Hepatocyte (in vitro differentiated cells): Measurements from ENCODE around the gene SERPINI2. TPM values are rescaled to one million over a fixed set of nuclear protein-coding genes. Genes with fewer than 3 reads are reported as not detected.

Experiments used
- DNase-seq: peaks from one replicate; pipeline ENCODE4 v3.0.0-alpha.2; 2016; ENCODE audit warnings: low spot score
- H2AFZ ChIP-seq: fragments of 200-600 bp; sonication (generic); 2 replicates; pipeline ENCODE4 v1.6.0; 2016; ENCODE audit warnings: antibody characterized with exemption, mild to moderate bottlenecking
- H3K27ac ChIP-seq: fragments of 200-600 bp; sonication (generic); 2 replicates; pipeline ENCODE4 v1.5.1; 2016; ENCODE audit warnings: mild to moderate bottlenecking
- H3K27me3 ChIP-seq: fragments of 200-600 bp; sonication (generic); 2 replicates; pipeline ENCODE4 v1.6.1; 2016
- H3K36me3 ChIP-seq: fragments of 200-600 bp; sonication (generic); replicated peaks from 2 replicates; pipeline ENCODE4 v1.5.1; 2016; ENCODE audit warnings: low read depth; ENCODE audit not compliant: insufficient read depth
- H3K4me1 ChIP-seq: fragments of 200-600 bp; sonication (generic); 2 replicates; pipeline ENCODE4 v1.5.1; 2016; ENCODE audit warnings: mild to moderate bottlenecking, moderate library complexity; ENCODE audit not compliant: insufficient read depth
- H3K4me2 ChIP-seq: fragments of 200-600 bp; sonication (generic); 2 replicates; pipeline ENCODE4 v1.6.0; 2016
- H3K4me3 ChIP-seq: fragments of 200-600 bp; sonication (generic); 2 replicates; pipeline ENCODE4 v1.5.1; 2016; ENCODE audit warnings: mild to moderate bottlenecking
- H3K79me2 ChIP-seq: fragments of 200-600 bp; sonication (generic); 2 replicates; pipeline ENCODE4 v1.6.0; 2017; ENCODE audit warnings: mild to moderate bottlenecking
- H3K9me2 ChIP-seq: fragments of 200-600 bp; sonication (generic); replicated peaks from 2 replicates; pipeline ENCODE4 v1.6.0; 2017; ENCODE audit warnings: mild to moderate bottlenecking; ENCODE audit not compliant: insufficient read depth
- H3K9me3 ChIP-seq: fragments of 200-600 bp; sonication (generic); 2 replicates; pipeline ENCODE4 v1.5.1; 2016; ENCODE audit warnings: low read depth, mild to moderate bottlenecking
- H4K20me1 ChIP-seq: fragments of 200-600 bp; sonication (generic); 2 replicates; pipeline ENCODE4 v1.6.0; 2016; ENCODE audit warnings: mild to moderate bottlenecking; ENCODE audit not compliant: insufficient read depth, poor library complexity, severe bottlenecking
- EZH2 ChIP-seq: fragments of 200-600 bp; sonication (generic); IDR thresholded peaks from 2 replicates; pipeline ENCODE4 v1.6.1; 2016; ENCODE audit warnings: antibody characterized with exemption, mild to moderate bottlenecking, borderline replicate concordance
- EZH2phosphoT487 ChIP-seq: fragments of 200-600 bp; sonication (generic); IDR thresholded peaks from one replicate; pipeline ENCODE4 v1.6.1; 2018; ENCODE audit warnings: antibody characterized with exemption, mild to moderate bottlenecking, low read depth, moderate library complexity; ENCODE audit not compliant: unreplicated experiment, severe bottlenecking
- WGBS: methylation state at CpG from one replicate; pipeline ENCODE4 v1.1.6; 2016; ENCODE audit warnings: low lambda C conversion rate; ENCODE audit errors: missing lambda C conversion rate; 5-methylcytosine and 5-hydroxymethylcytosine counted together
- polyA plus RNA-seq: library from polyadenylated mRNA; unstranded; fragments of >200 nt; fragmentation: Nextera tagmentation; extraction: Ambion mirVana; gene quantifications from 2 replicates; pipeline ENCODE4 v1.2.1, GENCODE V29; 2016
- total RNA-seq: library from RNA; depleted of rRNA; stranded (reverse); fragments of >200 nt; gene quantifications from 2 replicates; pipeline ENCODE4 v1.2.3, GENCODE V29; 2014
- TF ChIP-seq, protein P1 (sequence below): fragments of 200-600 bp; sonication (generic); IDR thresholded peaks from 2 replicates; pipeline ENCODE4 v1.5.1; 2016; ENCODE audit warnings: antibody characterized with exemption, mild to moderate bottlenecking; ENCODE audit not compliant: poor library complexity

Gene SERPINI2
- total and polyA plus RNA-seq, 2 experiments from 2014 or later, result not detected

DNA sequence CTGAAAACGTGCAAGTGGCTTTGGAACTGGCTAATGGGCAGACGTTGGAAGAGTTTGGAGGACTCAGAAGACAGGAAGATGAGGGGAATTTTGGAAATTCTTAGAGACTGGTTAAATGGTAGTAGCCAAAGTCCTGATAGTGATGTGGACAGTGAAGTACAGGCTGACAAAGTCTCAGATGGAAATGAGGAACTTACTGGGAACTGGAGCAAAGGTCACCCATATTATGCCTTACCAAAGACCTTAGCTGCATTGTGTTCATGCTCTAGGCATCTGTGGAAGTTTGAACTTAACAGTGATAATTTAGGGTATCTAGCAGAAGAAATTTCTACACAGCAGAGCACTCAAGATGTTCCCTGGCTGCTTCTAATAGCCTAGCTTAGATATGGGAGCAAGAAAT is 28.6 kb upstream of the SERPINI2 start:
- TF ChIP-seq EZH2phosphoT487 (no peak), EZH2 (no peak)
- TF ChIP-seq, protein P1, sequence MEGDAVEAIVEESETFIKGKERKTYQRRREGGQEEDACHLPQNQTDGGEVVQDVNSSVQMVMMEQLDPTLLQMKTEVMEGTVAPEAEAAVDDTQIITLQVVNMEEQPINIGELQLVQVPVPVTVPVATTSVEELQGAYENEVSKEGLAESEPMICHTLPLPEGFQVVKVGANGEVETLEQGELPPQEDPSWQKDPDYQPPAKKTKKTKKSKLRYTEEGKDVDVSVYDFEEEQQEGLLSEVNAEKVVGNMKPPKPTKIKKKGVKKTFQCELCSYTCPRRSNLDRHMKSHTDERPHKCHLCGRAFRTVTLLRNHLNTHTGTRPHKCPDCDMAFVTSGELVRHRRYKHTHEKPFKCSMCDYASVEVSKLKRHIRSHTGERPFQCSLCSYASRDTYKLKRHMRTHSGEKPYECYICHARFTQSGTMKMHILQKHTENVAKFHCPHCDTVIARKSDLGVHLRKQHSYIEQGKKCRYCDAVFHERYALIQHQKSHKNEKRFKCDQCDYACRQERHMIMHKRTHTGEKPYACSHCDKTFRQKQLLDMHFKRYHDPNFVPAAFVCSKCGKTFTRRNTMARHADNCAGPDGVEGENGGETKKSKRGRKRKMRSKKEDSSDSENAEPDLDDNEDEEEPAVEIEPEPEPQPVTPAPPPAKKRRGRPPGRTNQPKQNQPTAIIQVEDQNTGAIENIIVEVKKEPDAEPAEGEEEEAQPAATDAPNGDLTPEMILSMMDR, result no peak
- no peak overlapping the region for H3K4me3 ChIP-seq
- 82% methylated on average over 2 of the region's 2 CpGs for WGBS
- H3K79me2 ChIP-seq, result no peaks in the 10 kb centered on the region
- DNase-seq, result no peak
- H3K36me3 ChIP-seq, result no peaks in the 10 kb centered on the region
- H3K27me3 ChIP-seq, result no peaks in the 10 kb centered on the region
- H3K27ac ChIP-seq, result no peak overlapping the region
- no peaks in the 10 kb centered on the region for H3K9me2 ChIP-seq
- no peaks in the 10 kb centered on the region for H4K20me1 ChIP-seq
- H2AFZ ChIP-seq, result no peak overlapping the region
- H3K4me1 ChIP-seq, result no peaks in the 10 kb centered on the region
- no peaks in the 10 kb centered on the region for H3K9me3 ChIP-seq
- no peak overlapping the region for H3K4me2 ChIP-seq

DNA sequence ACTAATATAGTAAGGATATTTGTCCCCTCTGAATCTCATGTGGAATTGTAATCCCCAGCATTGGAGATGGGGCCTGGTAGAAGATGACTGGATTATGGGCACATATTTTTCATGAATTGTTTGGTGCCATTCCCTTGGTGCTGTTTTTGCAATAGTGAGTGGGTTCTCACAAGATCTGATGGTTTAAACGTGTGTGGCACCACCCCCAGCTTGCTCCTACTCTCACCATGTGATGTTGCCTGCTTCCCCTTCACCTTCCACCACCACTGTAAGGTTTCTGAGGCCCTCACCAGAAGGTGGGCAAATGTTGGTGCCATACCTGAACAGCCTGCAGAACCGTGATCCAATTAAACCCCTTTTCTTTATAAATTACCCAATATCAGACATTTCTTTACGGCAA is 28.1 kb upstream of the SERPINI2 start:
- Histone ChIP-seq H3K36me3 (no peaks in the 10 kb centered on the region), H3K79me2 (no peaks in the 10 kb centered on the region), H2AFZ (no peak overlapping the region), H3K4me2 (no peak overlapping the region), H3K27ac (no peak overlapping the region), H3K9me3 (no peaks in the 10 kb centered on the region), H3K9me2 (no peaks in the 10 kb centered on the region), H4K20me1 (no peaks in the 10 kb centered on the region), H3K4me3 (no peak overlapping the region), H3K4me1 (no peaks in the 10 kb centered on the region), H3K27me3 (no peaks in the 10 kb centered on the region)
- DNase-seq, result no peak
- WGBS, result 83% methylated on average over 3 of the region's 3 CpGs
- TF ChIP-seq, protein P1, result no peak
- TF ChIP-seq EZH2 (no peak), EZH2phosphoT487 (no peak)

DNA sequence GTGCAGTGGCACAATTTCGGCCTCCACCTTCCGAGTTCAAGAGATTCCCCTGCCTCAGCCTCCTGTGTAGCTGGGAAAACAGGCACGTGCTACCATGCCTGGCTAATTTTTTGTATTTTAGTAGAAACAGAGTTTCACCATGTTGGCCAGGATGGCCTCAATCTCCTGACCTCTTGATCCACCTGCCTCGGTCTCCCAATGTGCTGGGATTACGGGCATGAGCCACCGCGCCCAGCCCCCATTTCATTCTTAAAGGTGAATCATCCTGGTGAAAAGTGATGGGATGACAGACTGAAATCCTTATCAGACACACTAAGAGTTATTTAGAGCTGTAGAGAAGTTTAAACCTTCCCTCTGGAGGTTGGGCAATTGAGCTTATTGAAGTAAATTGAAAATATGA is 24.1 kb upstream of the SERPINI2 start:
- TF ChIP-seq, protein P1, result no peak
- no peak for TF ChIP-seq EZH2
- no peak for TF ChIP-seq EZH2phosphoT487
- no peaks in the 10 kb centered on the region for H3K36me3 ChIP-seq
- H3K79me2 ChIP-seq, result no peaks in the 10 kb centered on the region
- no peak overlapping the region for H3K27ac ChIP-seq
- no peaks in the 10 kb centered on the region for H4K20me1 ChIP-seq
- 86% methylated on average over 7 of the region's 7 CpGs for WGBS
- no peak overlapping the region for H3K4me3 ChIP-seq
- no peak for DNase-seq
- H3K4me1 ChIP-seq, result no peaks in the 10 kb centered on the region
- H3K27me3 ChIP-seq, result no peaks in the 10 kb centered on the region
- no peak overlapping the region for H3K4me2 ChIP-seq
- H3K9me2 ChIP-seq, result no peaks in the 10 kb centered on the region
- no peaks in the 10 kb centered on the region for H3K9me3 ChIP-seq
- H2AFZ ChIP-seq, result no peak overlapping the region

DNA sequence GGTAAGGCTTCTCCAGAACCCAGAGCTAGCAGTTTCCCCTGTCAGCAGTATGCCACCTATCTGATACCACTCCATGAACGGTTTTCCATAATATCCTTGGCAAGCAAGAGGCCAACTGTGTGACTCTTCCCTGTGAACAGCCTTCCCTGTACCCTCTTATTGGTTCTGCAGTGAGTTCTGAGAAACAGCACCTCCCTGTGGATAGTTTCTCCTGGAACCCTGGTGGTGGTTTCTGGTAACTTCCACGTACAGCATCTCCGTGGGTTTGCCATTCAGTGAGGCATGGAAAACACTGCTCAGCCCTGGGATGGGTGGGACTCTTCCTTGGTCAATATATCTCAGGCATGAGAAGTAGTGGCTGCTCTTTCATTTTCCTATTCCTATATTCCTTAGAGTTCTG is 19.4 kb upstream of the SERPINI2 start:
- no peak overlapping the region for H3K4me2 ChIP-seq
- H3K4me1 ChIP-seq, result no peaks in the 10 kb centered on the region
- TF ChIP-seq EZH2 (no peak), EZH2phosphoT487 (no peak)
- TF ChIP-seq, protein P1, result peak; percentile 19

More for the DNA sequence above, 19.4 kb upstream of the SERPINI2 start:
- Histone ChIP-seq H2AFZ (no peak overlapping the region), H3K79me2 (no peaks in the 10 kb centered on the region), H3K9me3 (no peaks in the 10 kb centered on the region), H3K4me3 (no peak overlapping the region), H3K36me3 (no peaks in the 10 kb centered on the region), H3K27ac (no peak overlapping the region), H3K27me3 (peaks cover 8% of the 10 kb centered on the region), H3K9me2 (no peaks in the 10 kb centered on the region), H4K20me1 (no peaks in the 10 kb centered on the region)
- DNase-seq, result peak; percentile 5
- WGBS, result 39% methylated on average over 3 of the region's 3 CpGs
